HL-60 (cell line): ENCODE data around the gene ZIC5.

Experiments used
- CTCF ChIP-seq: IDR thresholded peaks from one replicate; pipeline ENCODE4 v1.5.1; 2011; ENCODE audit warnings: low read length, control low read depth, inconsistent platforms; ENCODE audit not compliant: insufficient read depth
- POLR2AphosphoS5 ChIP-seq: IDR thresholded peaks from 2 replicates; pipeline ENCODE4 v1.6.1; 2012; ENCODE audit warnings: low read depth
- REST ChIP-seq: IDR thresholded peaks from 2 replicates; pipeline ENCODE4 v1.6.1; 2012; ENCODE audit warnings: low read depth; ENCODE audit not compliant: insufficient replicate concordance

GRCh38 chr13:99962242-99962641 is 9.3 kb downstream of the ZIC5 start:
- TF ChIP-seq REST (no peak), CTCF (no peak), POLR2AphosphoS5 (no peak)
